Measurements from ENCODE around the gene KRT15. TPM values are rescaled to one million over a fixed set of nuclear protein-coding genes. Genes with fewer than 3 reads are reported as not detected.

KRT15 gene
- total RNA-seq, 4 donors from 2014 or later = 12.3 to 44.5 (median 28.8) TPM

DNA sequence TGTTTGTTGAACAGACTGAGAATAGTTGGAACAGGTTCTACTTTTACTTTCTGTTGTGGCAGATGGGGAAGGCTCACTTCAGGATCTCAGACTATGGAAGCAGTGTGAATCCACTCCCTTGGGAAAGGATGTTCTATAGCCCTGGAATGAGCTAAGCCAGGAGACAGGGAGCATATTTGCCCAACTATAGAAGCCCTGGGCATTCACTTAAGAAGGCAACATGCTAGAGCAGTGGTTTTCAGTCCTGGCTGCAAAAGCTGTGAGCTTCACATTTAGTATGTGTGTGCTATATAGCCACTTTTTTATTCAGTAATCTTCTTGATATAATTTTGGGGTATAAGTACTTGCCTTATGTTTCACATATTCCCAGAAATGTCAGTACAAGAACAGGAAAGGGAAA is 50.3 kb downstream of the KRT15 start:
- DNase-seq = no peak
- Histone ChIP-seq H3K27me3 (no peaks in the 10 kb centered on the region), H3K4me1 (no peaks in the 10 kb centered on the region), H3K9me3 (no peaks in the 10 kb centered on the region), H3K36me3 (no peaks in the 10 kb centered on the region), H3K27ac (no peak overlapping the region), H3K4me3 (no peak overlapping the region)
- TF ChIP-seq POLR2A (IDR thresholded peaks at IDR 0.05) = no peak
- TF ChIP-seq, protein P1, sequence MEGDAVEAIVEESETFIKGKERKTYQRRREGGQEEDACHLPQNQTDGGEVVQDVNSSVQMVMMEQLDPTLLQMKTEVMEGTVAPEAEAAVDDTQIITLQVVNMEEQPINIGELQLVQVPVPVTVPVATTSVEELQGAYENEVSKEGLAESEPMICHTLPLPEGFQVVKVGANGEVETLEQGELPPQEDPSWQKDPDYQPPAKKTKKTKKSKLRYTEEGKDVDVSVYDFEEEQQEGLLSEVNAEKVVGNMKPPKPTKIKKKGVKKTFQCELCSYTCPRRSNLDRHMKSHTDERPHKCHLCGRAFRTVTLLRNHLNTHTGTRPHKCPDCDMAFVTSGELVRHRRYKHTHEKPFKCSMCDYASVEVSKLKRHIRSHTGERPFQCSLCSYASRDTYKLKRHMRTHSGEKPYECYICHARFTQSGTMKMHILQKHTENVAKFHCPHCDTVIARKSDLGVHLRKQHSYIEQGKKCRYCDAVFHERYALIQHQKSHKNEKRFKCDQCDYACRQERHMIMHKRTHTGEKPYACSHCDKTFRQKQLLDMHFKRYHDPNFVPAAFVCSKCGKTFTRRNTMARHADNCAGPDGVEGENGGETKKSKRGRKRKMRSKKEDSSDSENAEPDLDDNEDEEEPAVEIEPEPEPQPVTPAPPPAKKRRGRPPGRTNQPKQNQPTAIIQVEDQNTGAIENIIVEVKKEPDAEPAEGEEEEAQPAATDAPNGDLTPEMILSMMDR (IDR thresholded peaks at IDR 0.05) = no peak

GRCh38 chr17:41467561-41467960 is 51.1 kb downstream of the KRT15 start:
- no peaks in the 10 kb centered on the region for H3K9me3 ChIP-seq
- no peaks in the 10 kb centered on the region for H3K27me3 ChIP-seq
- no peaks in the 10 kb centered on the region for H3K4me1 ChIP-seq
- no peak for TF ChIP-seq POLR2A (IDR thresholded peaks at IDR 0.05)
- TF ChIP-seq, protein P1 (IDR thresholded peaks at IDR 0.05) = no peak
- no peak overlapping the region for H3K4me3 ChIP-seq
- no peaks in the 10 kb centered on the region for H3K36me3 ChIP-seq
- no peak for DNase-seq
- no peak overlapping the region for H3K27ac ChIP-seq

DNA sequence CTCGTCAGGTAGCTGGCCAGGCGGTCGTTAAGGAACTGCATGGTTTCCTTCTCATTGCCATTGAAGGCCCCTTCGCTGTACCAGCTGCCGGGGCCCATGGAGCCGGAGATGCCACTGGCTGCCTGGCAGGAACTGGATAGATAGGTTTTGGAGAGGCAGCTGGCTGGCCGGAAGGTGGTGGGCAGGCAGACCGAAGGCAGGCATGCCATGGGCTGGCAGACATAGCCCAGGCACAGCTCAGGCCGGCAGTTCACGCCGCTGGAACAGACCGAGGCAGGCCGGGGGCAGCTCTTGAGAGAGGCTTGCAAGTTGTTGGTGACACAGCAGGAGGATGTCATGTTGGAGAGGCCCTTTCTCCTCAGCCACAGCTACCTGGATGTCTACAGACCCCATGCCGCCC is 51.7 kb downstream of the KRT15 start, which contains the start of gene KRT32:
TSS of gene KRT32 (minus strand) at position 399 of the 400 bp plus-strand sequence. CDS start at position 338, 61 bp downstream.
- Histone ChIP-seq H3K27me3 (no peaks in the 10 kb centered on the region), H3K27ac (no peak within 1 kb of the TSS), H3K4me1 (no peaks in the 10 kb centered on the region), H3K36me3 (no peaks in the 10 kb centered on the region), H3K9me3 (no peaks in the 10 kb centered on the region), H3K4me3 (no peak within 1 kb of the TSS)
- no peak for DNase-seq
- TF ChIP-seq POLR2A (IDR thresholded peaks at IDR 0.05) = no peak
- TF ChIP-seq, protein P1 (IDR thresholded peaks at IDR 0.05) = no peak

GRCh38 chr17:41464682-41465081 is 54.0 kb downstream of the KRT15 start:
- no peaks in the 10 kb centered on the region for H3K9me3 ChIP-seq
- H3K27me3 ChIP-seq = no peaks in the 10 kb centered on the region
- no peaks in the 10 kb centered on the region for H3K36me3 ChIP-seq
- no peak overlapping the region for H3K27ac ChIP-seq
- H3K4me1 ChIP-seq = no peaks in the 10 kb centered on the region
- H3K4me3 ChIP-seq = no peak overlapping the region
- TF ChIP-seq POLR2A (IDR thresholded peaks at IDR 0.05) = no peak
- TF ChIP-seq, protein P1 (IDR thresholded peaks at IDR 0.05) = no peak
- no peak for DNase-seq

- H3K36me3 ChIP-seq = no peaks in the 10 kb centered on the region
- no peaks in the 10 kb centered on the region for H3K4me1 ChIP-seq
- no peaks in the 10 kb centered on the region for H3K27me3 ChIP-seq
- TF ChIP-seq, protein P1 (IDR thresholded peaks at IDR 0.05) = no peak
- no peak for TF ChIP-seq POLR2A (IDR thresholded peaks at IDR 0.05)
- DNase-seq = no peak
- no peak overlapping the region for H3K27ac ChIP-seq
- no peak overlapping the region for H3K4me3 ChIP-seq
- H3K9me3 ChIP-seq = no peaks in the 10 kb centered on the region
These were observed 54.5 kb downstream of the KRT15 start for GRCh38 chr17:41464173-41464572.

DNA sequence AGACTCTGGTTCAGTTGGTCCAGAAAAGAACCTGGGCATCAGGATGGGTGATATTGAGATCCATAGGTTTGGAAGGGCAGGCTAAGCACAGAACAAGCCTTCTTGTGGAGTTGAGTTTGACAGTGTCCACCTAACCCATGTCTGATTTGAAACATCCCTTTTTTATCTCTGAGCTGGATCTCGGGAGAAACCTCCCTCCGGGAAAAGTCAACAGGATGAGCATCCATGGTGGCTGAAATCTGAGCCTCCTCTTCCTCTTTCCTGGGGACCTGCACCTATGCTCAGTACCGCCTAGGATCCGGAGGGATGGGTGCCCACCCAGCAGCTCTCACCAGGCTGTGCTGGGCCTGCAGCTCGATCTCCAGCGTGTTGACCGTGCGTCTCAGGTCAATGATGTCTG is 54.9 kb downstream of the KRT15 start:
- H3K27me3 ChIP-seq = no peaks in the 10 kb centered on the region
- H3K4me1 ChIP-seq = no peaks in the 10 kb centered on the region
- H3K9me3 ChIP-seq = no peaks in the 10 kb centered on the region
- no peak overlapping the region for H3K4me3 ChIP-seq
- DNase-seq = no peak
- TF ChIP-seq POLR2A (IDR thresholded peaks at IDR 0.05) = no peak
- TF ChIP-seq, protein P1 (IDR thresholded peaks at IDR 0.05) = no peak
- no peaks in the 10 kb centered on the region for H3K36me3 ChIP-seq
- no peak overlapping the region for H3K27ac ChIP-seq
